SU-DHL-6 (cell line): Measurements from ENCODE around the gene ZMPSTE24.

Source experiments
- H2AFZ ChIP-seq: fragments of 200-600 bp; sonication (generic); 2 replicates; pipeline ENCODE4 v1.6.1; 2014; ENCODE audit warnings: low read depth, mild to moderate bottlenecking, moderate library complexity, mixed read lengths, antibody characterized with exemption, low read length; ENCODE audit not compliant: severe bottlenecking
- H3F3A ChIP-seq: fragments of 200-600 bp; shearing (Covaris generic); 2 replicates; pipeline ENCODE4 v1.6.0; 2016; ENCODE audit warnings: antibody characterized with exemption, mild to moderate bottlenecking; ENCODE audit not compliant: insufficient read depth
- H3K27ac ChIP-seq: fragments of 200-600 bp; sonication (generic); 2 replicates; pipeline ENCODE4 v1.5.1; 2016; ENCODE audit warnings: low read depth, mild to moderate bottlenecking, low read length, moderate library complexity, mixed read lengths
- H3K27me3 ChIP-seq: fragments of 200-600 bp; sonication (generic), shearing (Covaris generic); 2 replicates; pipeline ENCODE4 v1.6.0; 2014; ENCODE audit warnings: mild to moderate bottlenecking, low read length
- H3K36me3 ChIP-seq: fragments of 200-600 bp; sonication (generic); 2 replicates; pipeline ENCODE4 v1.6.1; 2014; ENCODE audit warnings: mild to moderate bottlenecking, low read length, mixed read lengths
- H3K4me2 ChIP-seq: fragments of 300-600, 200-600 bp; shearing (Covaris generic), sonication (generic); 2 replicates; pipeline ENCODE4 v1.6.0; 2014; ENCODE audit warnings: low read length, low read depth, mild to moderate bottlenecking; ENCODE audit not compliant: poor library complexity, severe bottlenecking
- H3K4me3 ChIP-seq: fragments of 200-600 bp; sonication (generic); 2 replicates; pipeline ENCODE4 v1.5.1; 2014; ENCODE audit warnings: antibody characterized with exemption, low read length, mild to moderate bottlenecking, mixed read lengths; ENCODE audit not compliant: insufficient read depth, poor library complexity, severe bottlenecking
- H3K79me2 ChIP-seq: fragments of 200-600 bp; sonication (generic); 2 replicates; pipeline ENCODE4 v1.6.1; 2014; ENCODE audit warnings: mild to moderate bottlenecking, low read length, moderate library complexity; ENCODE audit not compliant: insufficient read depth
- H3K9ac ChIP-seq: fragments of 200-600 bp; sonication (generic); 2 replicates; pipeline ENCODE4 v1.7.0; 2014; ENCODE audit warnings: mild to moderate bottlenecking, low read length
- H3K9me2 ChIP-seq: fragments of 200-600 bp; sonication (generic); replicated peaks from 2 replicates; pipeline ENCODE4 v1.6.1; 2014; ENCODE audit warnings: low read length; ENCODE audit not compliant: insufficient read depth
- H3K9me3 ChIP-seq: fragments of 200-600 bp; sonication (generic); 2 replicates; pipeline ENCODE4 v1.6.1; 2014; ENCODE audit warnings: low read length, mixed read lengths; ENCODE audit not compliant: insufficient read depth
- H4K20me1 ChIP-seq: fragments of 200-600 bp; sonication (generic); 2 replicates; pipeline ENCODE4 v1.6.1; 2014; ENCODE audit warnings: low read depth, mild to moderate bottlenecking, antibody characterized with exemption, low read length, moderate library complexity, mixed read lengths
- EZH2phosphoT487 ChIP-seq: fragments of 200-600 bp; sonication (generic), shearing (Covaris generic); conservative IDR thresholded peaks from 2 replicates; pipeline ENCODE4 v1.6.1; 2018; ENCODE audit warnings: mild to moderate bottlenecking, antibody characterized with exemption, low read length, moderate library complexity, mixed read lengths
- TF ChIP-seq, protein P1 (sequence below): fragments of 200-600 bp; sonication (generic); IDR thresholded peaks from one replicate; pipeline ENCODE4 v1.5.1; 2017; ENCODE audit warnings: antibody characterized with exemption, mild to moderate bottlenecking, low read length, moderate library complexity; ENCODE audit not compliant: insufficient read depth, poor library complexity, severe bottlenecking

Gene ZMPSTE24

DNA sequence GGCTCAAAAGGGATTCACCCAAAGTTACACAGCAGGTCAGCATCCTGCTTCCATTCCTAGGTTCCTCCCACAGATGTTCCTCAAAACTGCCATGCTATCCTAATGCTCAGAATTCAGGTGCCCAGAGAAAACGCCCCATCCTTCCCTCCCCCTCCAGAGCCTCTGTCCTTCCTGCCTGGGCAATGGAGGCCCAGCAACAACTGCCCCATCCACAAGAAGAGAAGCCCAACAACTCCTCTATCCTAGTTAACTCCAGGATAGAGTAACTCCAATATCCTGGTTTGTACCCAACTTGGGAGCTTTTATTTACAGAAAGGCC lies 42.2 kb downstream of the ZMPSTE24 start:
- Histone ChIP-seq H2AFZ (no peak overlapping the region), H3K36me3 (no peaks in the 10 kb centered on the region)
- TF ChIP-seq, protein P1, sequence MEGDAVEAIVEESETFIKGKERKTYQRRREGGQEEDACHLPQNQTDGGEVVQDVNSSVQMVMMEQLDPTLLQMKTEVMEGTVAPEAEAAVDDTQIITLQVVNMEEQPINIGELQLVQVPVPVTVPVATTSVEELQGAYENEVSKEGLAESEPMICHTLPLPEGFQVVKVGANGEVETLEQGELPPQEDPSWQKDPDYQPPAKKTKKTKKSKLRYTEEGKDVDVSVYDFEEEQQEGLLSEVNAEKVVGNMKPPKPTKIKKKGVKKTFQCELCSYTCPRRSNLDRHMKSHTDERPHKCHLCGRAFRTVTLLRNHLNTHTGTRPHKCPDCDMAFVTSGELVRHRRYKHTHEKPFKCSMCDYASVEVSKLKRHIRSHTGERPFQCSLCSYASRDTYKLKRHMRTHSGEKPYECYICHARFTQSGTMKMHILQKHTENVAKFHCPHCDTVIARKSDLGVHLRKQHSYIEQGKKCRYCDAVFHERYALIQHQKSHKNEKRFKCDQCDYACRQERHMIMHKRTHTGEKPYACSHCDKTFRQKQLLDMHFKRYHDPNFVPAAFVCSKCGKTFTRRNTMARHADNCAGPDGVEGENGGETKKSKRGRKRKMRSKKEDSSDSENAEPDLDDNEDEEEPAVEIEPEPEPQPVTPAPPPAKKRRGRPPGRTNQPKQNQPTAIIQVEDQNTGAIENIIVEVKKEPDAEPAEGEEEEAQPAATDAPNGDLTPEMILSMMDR, result no peak
- TF ChIP-seq EZH2phosphoT487, result no peak

GRCh38 chr1:40300651-40301050 lies 42.6 kb downstream of the ZMPSTE24 start:
- no peaks in the 10 kb centered on the region for H3K9me2 ChIP-seq
- no peak overlapping the region for H3K4me2 ChIP-seq
- H3K27ac ChIP-seq, result no peak overlapping the region
- H3K9me3 ChIP-seq, result no peaks in the 10 kb centered on the region
- H3K27me3 ChIP-seq, result no peaks in the 10 kb centered on the region
- H3K36me3 ChIP-seq, result no peaks in the 10 kb centered on the region
- no peak overlapping the region for H2AFZ ChIP-seq
- H3K9ac ChIP-seq, result no peak overlapping the region
- H4K20me1 ChIP-seq, result no peaks in the 10 kb centered on the region
- no peak for TF ChIP-seq EZH2phosphoT487
- TF ChIP-seq, protein P1, result no peak
- no peak overlapping the region for H3K4me3 ChIP-seq
- H3F3A ChIP-seq, result no peaks in the 10 kb centered on the region
- no peaks in the 10 kb centered on the region for H3K79me2 ChIP-seq

More for the DNA sequence above, 42.2 kb downstream of the ZMPSTE24 start:
- H3K9ac ChIP-seq, result no peak overlapping the region
- H3K27ac ChIP-seq, result no peak overlapping the region
- H3F3A ChIP-seq, result no peaks in the 10 kb centered on the region
- no peaks in the 10 kb centered on the region for H3K9me2 ChIP-seq
- no peaks in the 10 kb centered on the region for H3K9me3 ChIP-seq
- H3K27me3 ChIP-seq, result no peaks in the 10 kb centered on the region
- H3K4me2 ChIP-seq, result no peak overlapping the region
- H3K4me3 ChIP-seq, result no peak overlapping the region
- H4K20me1 ChIP-seq, result no peaks in the 10 kb centered on the region
- H3K79me2 ChIP-seq, result no peaks in the 10 kb centered on the region

DNA sequence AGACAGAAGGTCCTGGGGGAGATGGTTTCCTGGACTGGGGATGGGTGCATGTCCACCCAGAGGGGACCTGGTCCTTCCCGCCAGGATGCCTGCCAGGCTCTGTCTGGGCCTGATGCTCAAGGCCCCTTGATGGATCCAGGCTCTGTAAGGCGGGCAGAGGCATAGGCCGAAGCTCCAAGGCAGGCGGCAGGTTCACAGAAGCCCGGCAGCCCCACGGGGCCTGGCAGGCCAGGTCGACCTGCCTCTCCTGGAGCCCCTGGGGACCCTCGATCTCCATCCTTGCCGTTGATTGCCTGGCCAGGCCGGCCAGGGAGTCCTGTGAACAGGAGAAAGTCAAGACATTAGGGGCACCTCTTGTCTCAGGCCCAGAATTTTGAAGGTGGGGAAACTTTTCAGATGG lies 43.0 kb downstream of the ZMPSTE24 start:
- H3K79me2 ChIP-seq, result no peaks in the 10 kb centered on the region
- no peak overlapping the region for H3K27ac ChIP-seq
- H3K9ac ChIP-seq, result no peak overlapping the region
- no peaks in the 10 kb centered on the region for H3K9me2 ChIP-seq
- H3K4me3 ChIP-seq, result no peak overlapping the region
- no peaks in the 10 kb centered on the region for H3K27me3 ChIP-seq
- no peak overlapping the region for H3K4me2 ChIP-seq
- no peaks in the 10 kb centered on the region for H3K9me3 ChIP-seq
- H2AFZ ChIP-seq, result no peak overlapping the region
- no peaks in the 10 kb centered on the region for H4K20me1 ChIP-seq
- no peak for TF ChIP-seq EZH2phosphoT487
- TF ChIP-seq, protein P1, result no peak
- no peaks in the 10 kb centered on the region for H3K36me3 ChIP-seq
- H3F3A ChIP-seq, result no peaks in the 10 kb centered on the region
